Ammon's horn (tissue), 1 donor: ENCODE data around the gene RCOR1.
A peak's percentile ranks its signal among the peaks of the same experiment; 100 is the strongest.
"Not testable (repeated sequence)": the region's sequence is repeated elsewhere in the genome, so short reads cannot be mapped to it uniquely, and the experiment has no call there.

Source experiments
- DNase-seq: peaks from one replicate; pipeline ENCODE4 v3.0.0-alpha.2; 2016; ENCODE audit warnings: low spot score

Gene RCOR1

GRCh38 chr14:102750376-102750775 lies 157.9 kb downstream of the RCOR1 start:
- no peak for DNase-seq

- DNase-seq = no peak
These were observed 158.6 kb downstream of the RCOR1 start for GRCh38 chr14:102751088-102751487.

- no peak for DNase-seq
These were observed 159.9 kb downstream of the RCOR1 start for GRCh38 chr14:102752239-102752847.

- DNase-seq = no peak
These were observed 162.2 kb downstream of the RCOR1 start for GRCh38 chr14:102754370-102755262.

- DNase-seq = no peak
These were observed 165.2 kb downstream of the RCOR1 start for GRCh38 chr14:102757646-102758045.

GRCh38 chr14:102758087-102758486 lies 165.6 kb downstream of the RCOR1 start:
- no peak for DNase-seq

GRCh38 chr14:102759456-102760187 lies 167.2 kb downstream of the RCOR1 start:
- no peak for DNase-seq

GRCh38 chr14:102760496-102761193 lies 168.2 kb downstream of the RCOR1 start:
- no peak for DNase-seq

- no peak for DNase-seq
These were observed 168.8 kb downstream of the RCOR1 start for GRCh38 chr14:102761206-102761605.

- DNase-seq = no peak
These were observed 171.8 kb downstream of the RCOR1 start for GRCh38 chr14:102764220-102764671.

- DNase-seq = not testable (repeated sequence)
These were observed 173.3 kb downstream of the RCOR1 start for GRCh38 chr14:102765770-102766169.

GRCh38 chr14:102768223-102769048 lies 176.0 kb downstream of the RCOR1 start:
- DNase-seq = peak; percentile 59

- DNase-seq = no peak
These were observed 176.5 kb downstream of the RCOR1 start for GRCh38 chr14:102769049-102769327.

GRCh38 chr14:102770147-102771123 lies 178.0 kb downstream of the RCOR1 start:
- DNase-seq = no peak

GRCh38 chr14:102771144-102771543 lies 178.7 kb downstream of the RCOR1 start:
- DNase-seq = no peak

- DNase-seq = no peak
These were observed 180.5 kb downstream of the RCOR1 start for GRCh38 chr14:102772781-102773570.

- DNase-seq = peak; percentile 89
These were observed 182.1 kb downstream of the RCOR1 start for GRCh38 chr14:102774391-102775153.
